Psoas muscle (tissue), 8 donors: ENCODE results near the gene RBMY1D. TPM values are rescaled to one million over a fixed set of nuclear protein-coding genes. Genes with fewer than 3 reads are reported as not detected.

Experiments
- ATAC-seq, 4 donors: fragments of 200-7000 bp; cut with Tn5 transposase; one replicate each; pipeline ENCODE4 v1.9.1; 2020; ENCODE audit warnings: moderate library complexity in 3 of 4, mild to moderate bottlenecking in 2 of 4
- DNase-seq, 2 donors: peaks; one replicate each; pipeline ENCODE4 v3.0.0-alpha.2; 2020
- H3K27ac ChIP-seq: fragments of 200-600 bp; one replicate; pipeline ENCODE4 v1.8.0; 2022
- H3K27me3 ChIP-seq, 3 donors: fragments of 200-600 bp in 1 of 3; one replicate each; pipeline versions ENCODE4 v1.6.1 to v1.8.0; 2013 to 2022; ENCODE audit warnings: low read length in 2 of 3, mild to moderate bottlenecking in 2 of 3, moderate library complexity in 1 of 3; ENCODE audit not compliant: insufficient read depth in 3 of 3
- H3K36me3 ChIP-seq, 2 donors: fragments of 200-600 bp in 1 of 2; one replicate each; pipeline versions ENCODE4 v1.6.1 to v1.8.0; 2013 to 2022; ENCODE audit warnings: low read depth in 1 of 2, mild to moderate bottlenecking in 1 of 2, moderate library complexity in 1 of 2; ENCODE audit not compliant: insufficient read depth in 1 of 2
- H3K4me1 ChIP-seq: fragments of 200-600 bp; one replicate; pipeline ENCODE4 v1.8.0; 2022
- H3K4me3 ChIP-seq: fragments of 200-600 bp; one replicate; pipeline ENCODE4 v1.8.0; 2022; ENCODE audit warnings: mild to moderate bottlenecking
- H3K9me3 ChIP-seq: fragments of 200-600 bp; one replicate; pipeline ENCODE4 v1.8.0; 2022
- WGBS, 3 donors: extraction: QIAGEN DNeasy Blood & Tissue Kit; methylation state at CpG; one replicate each; pipeline versions ENCODE4 v1.1.6 to v1.1.7; 2013; 5-methylcytosine and 5-hydroxymethylcytosine counted together
- intact Hi-C, 2 donors: fragments of 100-400 bp; cut with DNase I; formaldehyde crosslinking; loops; one replicate each; pipeline versions ENCODE4 v1.11.0 to v1.14.2; 2022
- polyA plus RNA-seq, 3 donors: library from polyadenylated mRNA; stranded (reverse); fragments of 200-250 nt; gene quantifications; one replicate each; pipeline ENCODE4 v1.2.3, GENCODE V29; 2013
- total RNA-seq, 4 donors: library from RNA; stranded (reverse); fragmentation: NEBNext Ultra II Directional in 2 of 4; extraction: Animal tissue kit (Norgen Biotek cat#: 25700) in 2 of 4; gene quantifications; one replicate each; pipeline versions ENCODE4 v1.2.1 to v1.2.4, GENCODE V29; 2021 to 2023
- TF ChIP-seq, protein P1 (sequence below): fragments of 200-600 bp; IDR thresholded peaks from one replicate; pipeline ENCODE4 v1.8.0; 2022; ENCODE audit warnings: antibody characterized with exemption
- donor health status: healthy with polysubstance abuse.
- donor health status: DM: no; HTN: no; CAD: no; lungs with moderate emphysema.
- donor health status: Bipolar disorder and iron deficiency.
- donor health status: healthy.
- donor health status: DM: yes; HTN: yes; CAD: no.
- donor health status: DM: no; HTN: no; CAD: no.
- donor health status: DM: no; HTN: no; CAD: no.
- donor health status: DM: yes; HTN: yes; CAD: no.

RBMY1D gene
- total and polyA plus RNA-seq, 7 donors, result not detected

DNA sequence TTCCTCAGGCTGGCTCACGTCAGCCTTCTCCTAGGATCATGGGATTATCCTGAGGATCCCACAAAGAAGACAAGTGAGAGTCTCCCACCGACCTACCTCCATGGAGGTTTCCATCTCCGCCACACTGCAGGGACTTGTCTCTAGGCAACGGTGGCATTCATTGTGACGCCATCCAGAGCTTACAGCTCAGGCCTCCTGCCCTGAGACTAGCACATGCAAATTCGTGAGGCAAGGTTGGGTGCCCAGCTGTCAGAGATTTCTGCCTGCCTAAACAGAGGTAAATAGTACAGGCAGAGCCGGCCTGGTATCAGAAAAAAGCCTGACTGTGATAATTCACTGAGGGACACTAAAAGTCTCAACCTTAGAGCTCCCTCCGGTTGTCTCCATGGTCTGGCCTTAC, 58.0 kb downstream of the RBMY1D start:
- DNase-seq (no peak), ATAC-seq (no peak)
- Histone ChIP-seq H3K27me3 (no peaks in the 10 kb centered on the region), H3K4me1 (no peaks in the 10 kb centered on the region), H3K4me3 (no peak overlapping the region), H3K36me3 (no peaks in the 10 kb centered on the region), H3K27ac (no peak overlapping the region), H3K9me3 (no peaks in the 10 kb centered on the region)
- TF ChIP-seq, protein P1, sequence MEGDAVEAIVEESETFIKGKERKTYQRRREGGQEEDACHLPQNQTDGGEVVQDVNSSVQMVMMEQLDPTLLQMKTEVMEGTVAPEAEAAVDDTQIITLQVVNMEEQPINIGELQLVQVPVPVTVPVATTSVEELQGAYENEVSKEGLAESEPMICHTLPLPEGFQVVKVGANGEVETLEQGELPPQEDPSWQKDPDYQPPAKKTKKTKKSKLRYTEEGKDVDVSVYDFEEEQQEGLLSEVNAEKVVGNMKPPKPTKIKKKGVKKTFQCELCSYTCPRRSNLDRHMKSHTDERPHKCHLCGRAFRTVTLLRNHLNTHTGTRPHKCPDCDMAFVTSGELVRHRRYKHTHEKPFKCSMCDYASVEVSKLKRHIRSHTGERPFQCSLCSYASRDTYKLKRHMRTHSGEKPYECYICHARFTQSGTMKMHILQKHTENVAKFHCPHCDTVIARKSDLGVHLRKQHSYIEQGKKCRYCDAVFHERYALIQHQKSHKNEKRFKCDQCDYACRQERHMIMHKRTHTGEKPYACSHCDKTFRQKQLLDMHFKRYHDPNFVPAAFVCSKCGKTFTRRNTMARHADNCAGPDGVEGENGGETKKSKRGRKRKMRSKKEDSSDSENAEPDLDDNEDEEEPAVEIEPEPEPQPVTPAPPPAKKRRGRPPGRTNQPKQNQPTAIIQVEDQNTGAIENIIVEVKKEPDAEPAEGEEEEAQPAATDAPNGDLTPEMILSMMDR, result no peak
- WGBS, 3 donors, result 57 to 58% methylated on average over 8 of the region's 8 CpGs; no CpG with 5 or more reads in 1 of the 3 donors
- intact Hi-C loops, result no loop called here

DNA sequence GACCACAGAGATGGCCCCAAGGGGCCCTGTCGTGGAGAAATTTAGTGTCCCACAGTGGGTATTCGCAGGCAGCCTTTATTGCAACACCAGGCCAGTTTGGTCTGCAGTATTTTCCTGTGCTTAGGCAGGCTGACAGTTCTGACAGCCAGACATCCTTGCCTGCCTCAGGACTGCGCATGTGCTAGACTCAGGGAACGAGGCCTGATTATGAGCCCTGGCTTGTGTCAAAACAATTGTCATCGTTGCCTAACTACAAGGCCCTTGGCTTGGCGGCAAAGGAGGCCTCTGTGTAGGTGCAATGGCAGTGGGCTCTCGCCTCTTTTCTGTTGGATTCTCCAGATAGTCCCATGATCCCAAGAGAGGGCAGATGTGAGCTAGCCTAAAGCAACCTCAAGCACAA, 59.3 kb downstream of the RBMY1D start:
- 49 to 60% methylated on average over 7 of the region's 7 CpGs; no CpG with 5 or more reads in 1 of the 3 donors for WGBS, 3 donors
- Histone ChIP-seq H3K4me3 (no peak overlapping the region), H3K4me1 (no peaks in the 10 kb centered on the region), H3K27me3 (no peaks in the 10 kb centered on the region), H3K36me3 (no peaks in the 10 kb centered on the region), H3K9me3 (no peaks in the 10 kb centered on the region), H3K27ac (no peak overlapping the region)
- DNase-seq (no peak), ATAC-seq (no peak)
- intact Hi-C loops, result no loop called here
- TF ChIP-seq, protein P1, result no peak

Other genes with a start within 250 kb of the RBMY1D start
- gene RBMY1E, start 23.5 kb upstream of the RBMY1D start, total RNA-seq, result not detected
- gene RBMY1E, start 23.5 kb upstream of the RBMY1D start, polyA plus RNA-seq, result not detected